Thyroid gland (tissue), 4 donors: ENCODE data around the gene CRB3. TPM values are rescaled to one million over a fixed set of nuclear protein-coding genes. Genes with fewer than 3 reads are reported as not detected.

Experiments used
- DNase-seq, 2 donors: peaks; one replicate each; pipeline ENCODE4 v3.0.0-alpha.2; 2019
- H3K27ac ChIP-seq, 3 donors: fragments of 200-600 bp; sonication (generic); 1 replicate in 2 of 3; 2 replicates in 1 of 3; pipeline ENCODE4 v1.5.1; 2016 to 2019; ENCODE audit warnings: mild to moderate bottlenecking in 1 of 3, moderate library complexity in 1 of 3
- H3K27me3 ChIP-seq: fragments of 200-600 bp; sonication (generic); one replicate; pipeline ENCODE4 v1.5.1; 2019
- H3K36me3 ChIP-seq, 2 donors: fragments of 200-600 bp; sonication (generic); one replicate each; pipeline ENCODE4 v1.5.1; 2016 to 2019
- H3K4me1 ChIP-seq, 2 donors: fragments of 200-600 bp; sonication (generic); one replicate each; pipeline ENCODE4 v1.5.1; 2017 to 2019
- H3K4me3 ChIP-seq, 3 donors: fragments of 200-600 bp; sonication (generic); replicated peaks in 1 of 3; 1 replicate in 2 of 3; 2 replicates in 1 of 3; pipeline ENCODE4 v1.5.1; 2016; ENCODE audit warnings: mild to moderate bottlenecking in 1 of 3
- H3K9me3 ChIP-seq: fragments of 200-600 bp; sonication (generic); one replicate; pipeline ENCODE4 v1.5.1; 2017
- CTCF ChIP-seq, 6 experiments: fragments of 200-600 bp in 3 of 6; fragments of 450-650 bp in 3 of 6; sonication (generic) in 3 of 6; IDR thresholded peaks; one replicate each; pipeline ENCODE4 v1.5.1; 2016 to 2019; ENCODE audit warnings: antibody characterized with exemption in 6 of 6, mild to moderate bottlenecking in 2 of 6, inconsistent platforms in 1 of 6, moderate library complexity in 1 of 6
- POLR2A ChIP-seq, 2 donors: fragments of 450-650 bp; IDR thresholded peaks; one replicate each; pipeline ENCODE4 v1.6.1; 2017; ENCODE audit warnings: antibody characterized with exemption in 2 of 2, mild to moderate bottlenecking in 2 of 2, moderate library complexity in 1 of 2
- WGBS, 2 donors: methylation state at CpG; one replicate each; pipeline ENCODE4 v1.1.5; 2017; 5-methylcytosine and 5-hydroxymethylcytosine counted together
- intact Hi-C: fragments of 100-400 bp; cut with DNase I; formaldehyde crosslinking; loops from one replicate; pipeline ENCODE4 v1.15.1; 2023
- total RNA-seq, 4 donors: library from RNA; depleted of rRNA; stranded (reverse); fragments of >200 nt; gene quantifications; one replicate each; pipeline ENCODE4 v1.2.3, GENCODE V29; 2016

CRB3 gene
- total RNA-seq, 4 donors from 2014 or later, result 21.0 to 65.2 (median 45.3) TPM

- 93 to 94% methylated on average over 5 of the region's 5 CpGs for WGBS, 2 donors
- Histone ChIP-seq H3K36me3 (peaks cover 16 to 19% of the 10 kb centered on the region in 2 donors), H3K27ac (no peak overlapping the region), H3K27me3 (no peaks in the 10 kb centered on the region), H3K4me1 (peaks cover 0 to 13% of the 10 kb centered on the region in 2 donors), H3K9me3 (no peaks in the 10 kb centered on the region), H3K4me3 (no peak overlapping the region)
- DNase-seq, result no peak
- intact Hi-C loops, result no loop called here
- TF ChIP-seq CTCF (IDR thresholded peaks at IDR 0.05) (no peak), POLR2A (IDR thresholded peaks at IDR 0.05) (no peak)
Measured at GRCh38 chr19:6450166-6450565, 13.9 kb upstream of the CRB3 start.

DNA sequence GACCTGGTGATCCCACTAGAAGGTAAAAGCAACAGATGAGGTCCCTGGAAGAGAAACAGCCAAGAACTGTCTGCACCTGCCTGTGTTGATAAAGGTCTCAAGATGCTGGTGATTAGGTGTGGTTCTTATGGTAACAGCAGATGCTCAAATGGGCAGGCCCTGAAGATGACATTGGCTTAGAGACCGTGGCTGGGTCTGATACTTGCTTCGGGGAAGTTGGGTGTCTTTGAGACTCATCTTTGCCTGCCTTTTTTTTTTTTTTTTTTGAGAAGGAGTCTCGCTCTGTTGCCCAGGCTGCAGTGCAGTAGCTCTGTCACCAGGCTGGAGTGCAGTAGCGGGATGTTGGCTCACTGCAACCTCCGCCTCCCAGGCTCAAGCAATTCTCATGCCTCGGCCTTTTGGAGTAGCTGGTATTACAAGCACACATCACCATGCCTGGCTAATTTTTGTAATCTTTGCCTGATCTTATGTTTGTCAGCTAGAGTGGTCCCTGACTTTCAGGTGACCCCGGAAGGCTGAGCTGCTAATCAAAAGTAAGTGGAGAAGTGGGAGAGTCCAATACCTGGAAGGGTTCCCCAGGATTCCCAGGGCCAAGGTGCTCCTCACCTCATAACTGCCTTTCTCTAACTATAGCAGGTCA is 12.4 kb upstream of the CRB3 start:
- H3K27me3 ChIP-seq, result no peaks in the 10 kb centered on the region
- DNase-seq, result peak; percentile 80 to 84
- H3K36me3 ChIP-seq, result peaks cover 16 to 30% of the 10 kb centered on the region in 2 donors
- H3K4me1 ChIP-seq, result peaks cover 0 to 13% of the 10 kb centered on the region in 2 donors
- no peaks in the 10 kb centered on the region for H3K9me3 ChIP-seq
- peak overlapping the region in 2 of 3 donors; percentile 24 to 53 for H3K27ac ChIP-seq
- TF ChIP-seq CTCF (IDR thresholded peaks at IDR 0.05), result peak in 2 of 6 experiments; percentile 6 to 14
- no peak for TF ChIP-seq POLR2A (IDR thresholded peaks at IDR 0.05)
- WGBS, 2 donors, result 29 to 62% methylated on average over 7 of the region's 7 CpGs
- H3K4me3 ChIP-seq, result no peak overlapping the region
- intact Hi-C loops, result no loop called here

- DNase-seq, result no peak
- WGBS, 2 donors, result 85 to 95% methylated on average over 15 to 16 of the region's 19 CpGs
- no peaks in the 10 kb centered on the region for H3K27me3 ChIP-seq
- peak overlapping the region in 2 of 3 donors; percentile 18 to 24 for H3K27ac ChIP-seq
- TF ChIP-seq POLR2A (IDR thresholded peaks at IDR 0.05) (no peak), CTCF (IDR thresholded peaks at IDR 0.05) (no peak)
- no peaks in the 10 kb centered on the region for H3K9me3 ChIP-seq
- H3K36me3 ChIP-seq, result peaks cover 16 to 30% of the 10 kb centered on the region in 2 donors
- peaks cover 0 to 13% of the 10 kb centered on the region in 2 donors for H3K4me1 ChIP-seq
- H3K4me3 ChIP-seq, result no peak overlapping the region
- intact Hi-C loops, result no loop called here
Measured at GRCh38 chr19:6452223-6452614, 11.9 kb upstream of the CRB3 start.

GRCh38 chr19:6452899-6453298 is 11.2 kb upstream of the CRB3 start:
- no peaks in the 10 kb centered on the region for H3K9me3 ChIP-seq
- no peaks in the 10 kb centered on the region for H3K27me3 ChIP-seq
- no peak overlapping the region for H3K27ac ChIP-seq
- intact Hi-C loops, result no loop called here
- TF ChIP-seq POLR2A (IDR thresholded peaks at IDR 0.05) (no peak), CTCF (IDR thresholded peaks at IDR 0.05) (no peak)
- DNase-seq, result no peak
- 94 to 97% methylated on average over 2 of the region's 2 CpGs for WGBS, 2 donors
- peaks cover 16 to 30% of the 10 kb centered on the region in 2 donors for H3K36me3 ChIP-seq
- peaks cover 0 to 13% of the 10 kb centered on the region in 2 donors for H3K4me1 ChIP-seq
- H3K4me3 ChIP-seq, result no peak overlapping the region

DNA sequence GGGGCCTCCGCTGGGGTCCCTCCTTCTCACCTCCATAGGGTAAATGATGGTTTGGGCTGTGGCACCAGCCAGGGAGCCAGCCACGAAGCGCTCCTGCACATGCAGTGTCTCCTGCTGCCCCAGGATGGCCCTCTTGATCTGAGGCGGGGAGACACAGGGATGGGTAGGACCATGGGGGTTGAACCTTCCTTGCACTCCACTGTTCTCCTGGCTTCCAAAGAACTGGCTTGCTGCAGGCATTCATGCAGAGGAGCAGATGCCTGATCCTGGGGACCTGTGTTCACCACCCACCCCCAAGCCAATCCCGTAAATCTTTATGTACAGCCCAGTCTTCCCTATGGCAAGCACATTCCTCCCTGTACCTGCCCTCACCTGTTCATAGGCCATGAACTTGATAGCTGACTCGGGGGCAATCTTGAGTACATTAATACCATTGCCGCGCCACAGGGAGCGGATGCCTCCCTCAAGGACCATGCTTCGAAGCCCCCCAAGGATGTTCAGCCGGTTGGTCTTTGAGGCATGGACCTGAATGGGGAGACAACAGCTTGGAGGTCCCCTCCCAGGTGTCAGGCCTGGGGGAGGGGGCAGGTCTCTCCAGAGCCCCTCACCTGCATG is 10.0 kb upstream of the CRB3 start:
- DNase-seq, result no peak
- Histone ChIP-seq H3K4me3 (no peak overlapping the region), H3K36me3 (peaks cover 16 to 30% of the 10 kb centered on the region in 2 donors), H3K9me3 (no peaks in the 10 kb centered on the region), H3K27ac (no peak overlapping the region), H3K27me3 (no peaks in the 10 kb centered on the region), H3K4me1 (peaks cover 0 to 23% of the 10 kb centered on the region in 2 donors)
- intact Hi-C loops, result no loop called here
- WGBS, 2 donors, result 98 to 99% methylated on average over 4 to 11 of the region's 11 CpGs
- no peak for TF ChIP-seq CTCF (IDR thresholded peaks at IDR 0.05)
- TF ChIP-seq POLR2A (IDR thresholded peaks at IDR 0.05), result no peak
